ENCODE results near the gene GPSM1.

GPSM1 gene

GRCh38 chr9:136283291-136284235 lies 43.8 kb upstream of the GPSM1 start:
- Histone ChIP-seq H3K27me3 (no peaks in the 10 kb centered on the region), H3K27ac (peak overlapping the region; percentile 76), H3K9me3 (no peaks in the 10 kb centered on the region), H3K4me1 (peaks cover 60% of the 10 kb centered on the region), H3K4me2 (peak overlapping the region; percentile 92), H3K9ac (peak overlapping the region; percentile 42; the same call in 1 of the 2 replicates), H3K4me3 (peak overlapping the region; percentile 51), H3K36me3 (no peaks in the 10 kb centered on the region), H4K20me1 (no peaks in the 10 kb centered on the region)
- no peak for TF ChIP-seq Cebpa-rat (IDR thresholded peaks at IDR 0.05)

- no peak for TF ChIP-seq Cebpa-rat (IDR thresholded peaks at IDR 0.05)
Observed at GRCh38 chr9:136284311-136284710, 43.0 kb upstream of the GPSM1 start.

GRCh38 chr9:136284951-136285350 lies 42.4 kb upstream of the GPSM1 start:
- H3K9me3 ChIP-seq: no peaks in the 10 kb centered on the region
- no peaks in the 10 kb centered on the region for H3K36me3 ChIP-seq
- no peak for TF ChIP-seq Cebpa-rat (IDR thresholded peaks at IDR 0.05)
- no peak overlapping the region for H3K27ac ChIP-seq
- H4K20me1 ChIP-seq: no peaks in the 10 kb centered on the region
- H3K4me1 ChIP-seq: peaks cover 57% of the 10 kb centered on the region
- H3K27me3 ChIP-seq: no peaks in the 10 kb centered on the region
- H3K4me2 ChIP-seq: peak overlapping the region; percentile 92
- H3K4me3 ChIP-seq: no peak overlapping the region
- no peak overlapping the region for H3K9ac ChIP-seq

More at GRCh38 chr9:136284311-136284710, 43.0 kb upstream of the GPSM1 start:
- H3K4me2 ChIP-seq: peak overlapping the region; percentile 92
- H4K20me1 ChIP-seq: no peaks in the 10 kb centered on the region
- H3K36me3 ChIP-seq: no peaks in the 10 kb centered on the region
- no peaks in the 10 kb centered on the region for H3K27me3 ChIP-seq
- no peak overlapping the region for H3K9ac ChIP-seq
- H3K4me1 ChIP-seq: peaks cover 60% of the 10 kb centered on the region
- no peak overlapping the region for H3K4me3 ChIP-seq
- peak overlapping the region; percentile 22; the same call in 1 of the 2 replicates for H3K27ac ChIP-seq
- H3K9me3 ChIP-seq: no peaks in the 10 kb centered on the region

GRCh38 chr9:136285501-136286358 lies 41.6 kb upstream of the GPSM1 start:
- Histone ChIP-seq H3K4me1 (peaks cover 49% of the 10 kb centered on the region), H3K27me3 (no peaks in the 10 kb centered on the region), H3K4me2 (0 out of 2 replicates have a peak overlapping the region, but pooled peaks have one; percentile 1), H3K9ac (no peak overlapping the region), H3K36me3 (no peaks in the 10 kb centered on the region), H3K27ac (no peak overlapping the region), H4K20me1 (no peaks in the 10 kb centered on the region), H3K4me3 (no peak overlapping the region), H3K9me3 (no peaks in the 10 kb centered on the region)
- no peak for TF ChIP-seq Cebpa-rat (IDR thresholded peaks at IDR 0.05)

GRCh38 chr9:136286359-136286986 lies 40.9 kb upstream of the GPSM1 start:
- no peaks in the 10 kb centered on the region for H4K20me1 ChIP-seq
- no peak overlapping the region for H3K4me2 ChIP-seq
- no peaks in the 10 kb centered on the region for H3K36me3 ChIP-seq
- no peak overlapping the region for H3K9ac ChIP-seq
- no peaks in the 10 kb centered on the region for H3K9me3 ChIP-seq
- H3K27me3 ChIP-seq: no peaks in the 10 kb centered on the region
- no peak overlapping the region for H3K4me3 ChIP-seq
- H3K4me1 ChIP-seq: peaks cover 42% of the 10 kb centered on the region
- H3K27ac ChIP-seq: no peak overlapping the region
- TF ChIP-seq Cebpa-rat (IDR thresholded peaks at IDR 0.05): no peak

- H3K4me1 ChIP-seq: peaks cover 41% of the 10 kb centered on the region
- H3K9ac ChIP-seq: no peak overlapping the region
- no peaks in the 10 kb centered on the region for H3K36me3 ChIP-seq
- H3K4me3 ChIP-seq: no peak overlapping the region
- H3K4me2 ChIP-seq: no peak overlapping the region
- no peaks in the 10 kb centered on the region for H3K27me3 ChIP-seq
- H4K20me1 ChIP-seq: no peaks in the 10 kb centered on the region
- no peak for TF ChIP-seq Cebpa-rat (IDR thresholded peaks at IDR 0.05)
- H3K27ac ChIP-seq: no peak overlapping the region
- H3K9me3 ChIP-seq: no peaks in the 10 kb centered on the region
Observed at GRCh38 chr9:136286987-136287379, 40.4 kb upstream of the GPSM1 start.

- H3K36me3 ChIP-seq: no peaks in the 10 kb centered on the region
- no peak overlapping the region for H3K4me2 ChIP-seq
- H3K9ac ChIP-seq: no peak overlapping the region
- H3K4me3 ChIP-seq: no peak overlapping the region
- no peaks in the 10 kb centered on the region for H4K20me1 ChIP-seq
- no peak overlapping the region for H3K27ac ChIP-seq
- peaks cover 29% of the 10 kb centered on the region for H3K4me1 ChIP-seq
- no peaks in the 10 kb centered on the region for H3K9me3 ChIP-seq
- TF ChIP-seq Cebpa-rat (IDR thresholded peaks at IDR 0.05): no peak
- no peaks in the 10 kb centered on the region for H3K27me3 ChIP-seq
Observed at GRCh38 chr9:136287960-136288753, 39.2 kb upstream of the GPSM1 start.

- Histone ChIP-seq H4K20me1 (no peaks in the 10 kb centered on the region), H3K27me3 (no peaks in the 10 kb centered on the region), H3K4me3 (no peak overlapping the region), H3K9me3 (no peaks in the 10 kb centered on the region), H3K36me3 (no peaks in the 10 kb centered on the region), H3K27ac (0 out of 2 replicates have a peak overlapping the region, but pooled peaks have one; percentile 4), H3K4me1 (peaks cover 12% of the 10 kb centered on the region), H3K9ac (no peak overlapping the region), H3K4me2 (no peak overlapping the region)
- TF ChIP-seq Cebpa-rat (IDR thresholded peaks at IDR 0.05): no peak
Observed at GRCh38 chr9:136289651-136290507, 37.5 kb upstream of the GPSM1 start.

Data from BLaER1 (cell line).